ENCODE measurements around the gene RASSF9.

- TF ChIP-seq CTCF (IDR thresholded peaks at IDR 0.05) (no peak), POLR2A (IDR thresholded peaks at IDR 0.05) (no peak)
Measured at GRCh38 chr12:85809500-85809899, 26.7 kb downstream of the RASSF9 start.

All from right lobe of liver (tissue), 4 donors.